MG63 (cell line): ENCODE data around the gene DNAI2. TPM values are rescaled to one million over a fixed set of nuclear protein-coding genes. Genes with fewer than 3 reads are reported as not detected.

ENCODE experiments used
- DNase-seq: peaks from one replicate; pipeline ENCODE4 v3.0.0-alpha.2; 2020
- H3K27me3 ChIP-seq: fragments of 250-450 bp; sonication (Bioruptor Pico); 2 replicates; pipeline ENCODE4 v1.5.1; 2020; ENCODE audit warnings: mild to moderate bottlenecking, moderate library complexity
- H3K36me3 ChIP-seq: fragments of 250-450 bp; sonication (Bioruptor Pico); 2 replicates; pipeline ENCODE4 v1.5.1; 2020; ENCODE audit warnings: mild to moderate bottlenecking, moderate library complexity
- H3K4me3 ChIP-seq: fragments of 250-450 bp; sonication (Bioruptor Pico); 2 replicates; pipeline ENCODE4 v1.5.1; 2020; ENCODE audit warnings: mild to moderate bottlenecking, moderate library complexity
- H3K9me3 ChIP-seq: fragments of 250-450 bp; sonication (Bioruptor Pico); 2 replicates; pipeline ENCODE4 v1.5.1; 2020; ENCODE audit warnings: mild to moderate bottlenecking, moderate library complexity
- total RNA-seq: library from RNA; depleted of rRNA; stranded (reverse); fragments of >200 nt; shearing (Covaris generic); gene quantifications from 2 replicates; pipeline ENCODE4 v1.2.3, GENCODE V29; 2014; ENCODE audit warnings: low replicate concordance

Gene DNAI2
- total RNA-seq, 1 experiment from 2014 or later, result not detected

DNA sequence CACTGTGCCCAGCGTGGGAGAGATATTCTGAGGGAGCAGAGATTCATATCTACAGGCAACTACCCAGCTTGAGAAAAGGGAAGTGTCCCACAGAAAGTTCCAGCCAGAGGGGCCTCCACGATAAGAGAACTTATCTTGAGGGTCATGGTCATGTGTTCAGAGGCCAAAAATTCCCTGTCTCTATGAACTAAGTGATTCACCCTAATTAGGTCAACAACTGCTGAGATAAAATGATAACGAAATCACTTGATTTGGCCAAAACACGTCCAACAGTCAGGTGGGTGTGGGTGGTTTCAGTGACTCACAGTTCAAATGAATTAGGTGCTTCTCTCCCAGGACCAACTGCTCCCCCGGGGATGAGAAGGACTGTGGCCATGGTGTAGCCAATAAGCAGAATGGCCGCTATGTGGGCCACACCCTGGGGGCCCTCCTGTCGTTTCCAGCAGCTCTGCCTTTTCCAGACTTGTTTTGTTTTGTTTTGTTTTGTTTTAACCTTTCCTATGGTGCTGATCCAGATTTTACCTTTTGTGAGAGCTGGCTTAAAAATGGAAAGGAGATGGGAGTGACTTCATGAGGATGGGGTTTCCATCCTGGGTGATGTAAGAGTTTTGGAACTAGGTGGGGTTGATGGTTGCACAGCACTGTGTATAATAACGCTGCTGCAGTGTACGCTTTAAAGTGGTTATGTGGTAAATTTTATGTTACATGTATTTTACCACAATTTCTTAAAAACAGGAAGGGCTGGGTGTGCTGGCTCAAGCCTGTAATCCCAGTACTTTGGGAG lies 8.7 kb downstream of the DNAI2 start:
- peaks cover 2% of the 10 kb centered on the region; the same call in 1 of the 2 replicates for H3K27me3 ChIP-seq
- H3K9me3 ChIP-seq, result no peaks in the 10 kb centered on the region
- no peak overlapping the region for H3K4me3 ChIP-seq
- H3K36me3 ChIP-seq, result no peaks in the 10 kb centered on the region
- DNase-seq, result peak; percentile 23

GRCh38 chr17:74283371-74283673 lies 9.3 kb downstream of the DNAI2 start:
- H3K36me3 ChIP-seq, result no peaks in the 10 kb centered on the region
- H3K4me3 ChIP-seq, result no peak overlapping the region
- H3K9me3 ChIP-seq, result no peaks in the 10 kb centered on the region
- DNase-seq, result no peak
- peaks cover 2% of the 10 kb centered on the region; the same call in 1 of the 2 replicates for H3K27me3 ChIP-seq

- no peak for DNase-seq
- Histone ChIP-seq H3K4me3 (no peak overlapping the region), H3K36me3 (no peaks in the 10 kb centered on the region), H3K27me3 (peaks cover 2% of the 10 kb centered on the region; the same call in 1 of the 2 replicates), H3K9me3 (no peaks in the 10 kb centered on the region)
These were observed 13.1 kb downstream of the DNAI2 start for GRCh38 chr17:74287031-74287602.

DNA sequence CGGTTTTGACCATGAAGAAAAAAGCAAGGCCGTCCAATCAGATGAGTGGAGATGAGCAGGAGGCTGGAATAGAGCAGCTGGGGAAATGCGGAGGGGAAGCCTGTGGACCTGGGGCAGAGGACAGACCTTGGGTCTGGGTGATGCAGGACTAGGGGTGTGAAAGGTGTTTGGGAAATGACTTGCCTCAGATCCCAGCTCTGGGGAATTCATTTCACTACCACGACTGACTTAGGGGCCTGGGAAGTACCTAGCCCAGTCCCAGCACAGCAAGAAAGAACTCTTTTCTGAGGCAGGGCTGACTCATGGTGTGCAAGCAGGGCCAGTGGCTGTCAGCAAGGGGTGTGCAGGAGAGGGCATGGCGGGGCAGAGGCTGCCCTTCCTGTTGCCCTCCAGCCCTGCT lies 14.8 kb downstream of the DNAI2 start:
- Histone ChIP-seq H3K9me3 (no peaks in the 10 kb centered on the region), H3K36me3 (no peaks in the 10 kb centered on the region), H3K27me3 (peaks cover 2% of the 10 kb centered on the region; the same call in 1 of the 2 replicates), H3K4me3 (no peak overlapping the region)
- DNase-seq, result peak; percentile 26

DNA sequence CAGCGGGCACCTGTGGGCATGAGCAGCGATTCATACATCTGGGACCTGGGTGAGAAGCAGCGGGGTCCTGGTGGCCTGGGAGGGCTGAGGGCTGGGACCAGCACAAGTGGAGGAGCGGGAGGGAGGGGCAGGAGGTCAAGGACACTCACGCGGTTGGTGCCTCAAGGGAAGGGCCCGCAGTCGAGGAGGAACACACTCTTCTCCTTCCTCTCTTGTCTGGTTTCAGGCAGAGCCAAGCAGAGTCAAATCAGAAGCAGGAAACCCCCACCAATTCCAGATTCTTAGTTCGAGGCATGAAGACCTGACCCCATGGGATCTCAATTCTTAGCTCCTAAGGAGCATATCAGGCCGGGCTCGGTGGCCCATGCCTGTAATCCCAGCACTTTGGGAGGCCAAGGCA lies 15.7 kb downstream of the DNAI2 start:
- no peak for DNase-seq
- no peak overlapping the region for H3K4me3 ChIP-seq
- peaks cover 2% of the 10 kb centered on the region; the same call in 1 of the 2 replicates for H3K27me3 ChIP-seq
- H3K9me3 ChIP-seq, result no peaks in the 10 kb centered on the region
- H3K36me3 ChIP-seq, result no peaks in the 10 kb centered on the region

DNA sequence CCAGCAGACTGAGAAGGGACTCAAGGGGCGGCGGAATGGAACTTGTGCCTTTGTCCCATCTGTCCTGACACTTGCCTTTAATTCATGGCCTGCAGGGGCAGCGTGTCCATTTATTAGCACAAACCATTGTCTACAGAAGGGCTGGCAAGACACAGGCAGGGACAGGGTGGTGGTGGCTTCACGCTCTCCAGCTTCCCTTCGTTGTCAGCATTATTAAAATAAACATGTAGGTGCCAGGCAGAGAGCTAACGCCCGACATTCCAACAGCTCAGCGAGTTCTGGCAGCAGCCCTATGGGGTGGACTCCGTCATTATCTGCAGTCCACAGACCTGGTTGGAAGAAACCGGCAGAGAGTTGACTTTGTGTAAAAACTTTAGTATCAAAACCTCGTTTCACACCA lies 16.3 kb downstream of the DNAI2 start:
- Histone ChIP-seq H3K36me3 (no peaks in the 10 kb centered on the region), H3K9me3 (no peaks in the 10 kb centered on the region), H3K4me3 (no peak overlapping the region), H3K27me3 (no peaks in the 10 kb centered on the region; the same call in 1 of the 2 replicates)
- no peak for DNase-seq

GRCh38 chr17:74292495-74292894 lies 18.5 kb downstream of the DNAI2 start:
- Histone ChIP-seq H3K27me3 (no peaks in the 10 kb centered on the region; the same call in 1 of the 2 replicates), H3K9me3 (no peaks in the 10 kb centered on the region), H3K36me3 (no peaks in the 10 kb centered on the region), H3K4me3 (no peak overlapping the region)
- no peak for DNase-seq

DNA sequence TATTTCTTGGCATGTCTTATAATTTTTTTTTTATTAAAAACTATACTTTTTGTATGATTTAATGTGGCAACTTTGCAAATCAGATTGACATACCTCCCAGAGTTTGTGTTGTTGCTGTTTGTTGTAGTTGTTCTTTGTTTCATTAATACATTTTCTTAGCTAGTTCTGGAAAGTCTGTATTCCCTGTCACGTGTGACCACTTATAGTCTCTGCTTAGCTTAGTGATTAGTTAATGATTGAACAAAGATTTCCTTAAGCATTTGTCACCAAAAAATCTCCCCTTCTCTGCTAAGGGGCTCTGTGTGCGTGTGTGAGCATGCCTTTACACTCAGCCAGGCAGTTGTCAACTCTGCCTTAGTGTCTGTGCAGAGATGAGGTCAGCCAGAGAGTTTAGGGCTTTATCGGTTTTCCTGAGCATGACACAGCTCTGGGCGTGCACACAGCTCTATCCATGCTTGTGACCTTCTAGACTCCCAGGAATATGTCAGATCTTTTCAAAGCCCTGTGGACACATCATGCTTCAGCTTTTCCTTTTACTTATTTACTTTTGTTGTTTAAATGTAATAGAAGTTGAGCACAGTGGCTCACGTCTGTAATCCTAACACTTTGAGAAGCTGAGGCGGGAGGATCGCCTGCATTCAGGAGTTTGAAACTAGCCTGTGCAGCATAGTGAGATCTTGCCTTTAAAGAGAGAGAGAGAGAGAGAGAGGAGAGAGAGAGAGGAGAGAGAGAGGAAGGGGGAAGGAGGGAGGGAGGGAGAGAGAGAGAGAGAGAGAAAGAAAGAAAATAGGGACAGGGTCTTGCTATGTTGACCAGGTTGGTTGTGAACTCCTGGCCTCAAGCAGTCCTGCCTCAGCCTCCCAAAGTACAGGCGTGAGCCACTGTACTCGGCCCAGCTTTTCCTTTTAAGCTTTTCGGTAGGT lies 21.9 kb downstream of the DNAI2 start:
- no peaks in the 10 kb centered on the region; the same call in 1 of the 2 replicates for H3K27me3 ChIP-seq
- peak; percentile 50 for DNase-seq
- no peaks in the 10 kb centered on the region for H3K9me3 ChIP-seq

DNA sequence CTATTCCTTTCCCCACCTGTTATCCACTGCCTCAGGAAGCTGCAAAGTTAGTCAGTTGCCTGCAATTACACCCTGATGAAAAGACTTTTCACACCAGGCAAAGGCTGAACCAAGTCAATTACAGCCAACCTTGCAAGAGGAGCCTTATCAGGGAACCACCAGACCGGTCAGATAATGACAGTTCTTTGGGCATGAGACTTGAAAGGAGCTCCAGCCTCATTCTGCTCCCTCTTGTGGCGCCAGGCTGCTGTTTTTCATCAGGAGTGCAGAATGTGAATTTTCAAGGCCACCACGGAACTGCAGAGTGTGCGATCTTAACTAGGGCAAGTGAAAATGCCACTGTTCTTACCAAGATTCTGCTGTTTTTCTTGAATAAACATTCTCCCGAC lies 22.5 kb downstream of the DNAI2 start:
- Histone ChIP-seq H3K4me3 (no peak overlapping the region), H3K9me3 (no peaks in the 10 kb centered on the region), H3K36me3 (no peaks in the 10 kb centered on the region), H3K27me3 (no peaks in the 10 kb centered on the region; the same call in 1 of the 2 replicates)
- peak; percentile 66 for DNase-seq

More for the DNA sequence above, 21.9 kb downstream of the DNAI2 start:
- no peaks in the 10 kb centered on the region for H3K36me3 ChIP-seq
- H3K4me3 ChIP-seq, result no peak overlapping the region

DNA sequence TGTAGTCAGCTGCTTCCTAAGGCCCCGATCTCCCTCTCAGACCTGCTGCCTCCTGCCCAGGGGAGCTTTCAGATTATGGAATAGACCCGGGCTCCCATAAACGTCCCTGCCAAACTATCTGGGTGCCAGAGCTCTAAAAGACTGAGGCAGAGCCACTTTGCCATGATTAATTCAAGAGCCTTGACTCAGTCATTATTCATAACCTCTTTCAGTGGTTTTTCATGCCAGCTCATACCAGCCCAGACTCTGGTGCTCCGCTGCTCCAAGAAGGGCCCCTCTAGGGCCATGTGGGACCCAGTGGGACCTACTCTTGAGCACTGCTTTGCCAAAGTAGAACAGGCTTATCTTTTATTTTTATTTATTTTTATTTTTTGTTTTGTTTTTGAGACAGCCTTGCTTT lies 23.9 kb downstream of the DNAI2 start:
- Histone ChIP-seq H3K9me3 (no peaks in the 10 kb centered on the region), H3K27me3 (no peaks in the 10 kb centered on the region; the same call in 1 of the 2 replicates), H3K4me3 (no peak overlapping the region), H3K36me3 (no peaks in the 10 kb centered on the region)
- peak; percentile 87 for DNase-seq

GRCh38 chr17:74298778-74299177 lies 24.7 kb downstream of the DNAI2 start:
- DNase-seq, result no peak
- no peaks in the 10 kb centered on the region; the same call in 1 of the 2 replicates for H3K27me3 ChIP-seq
- H3K4me3 ChIP-seq, result no peak overlapping the region
- H3K9me3 ChIP-seq, result no peaks in the 10 kb centered on the region
- H3K36me3 ChIP-seq, result no peaks in the 10 kb centered on the region

DNA sequence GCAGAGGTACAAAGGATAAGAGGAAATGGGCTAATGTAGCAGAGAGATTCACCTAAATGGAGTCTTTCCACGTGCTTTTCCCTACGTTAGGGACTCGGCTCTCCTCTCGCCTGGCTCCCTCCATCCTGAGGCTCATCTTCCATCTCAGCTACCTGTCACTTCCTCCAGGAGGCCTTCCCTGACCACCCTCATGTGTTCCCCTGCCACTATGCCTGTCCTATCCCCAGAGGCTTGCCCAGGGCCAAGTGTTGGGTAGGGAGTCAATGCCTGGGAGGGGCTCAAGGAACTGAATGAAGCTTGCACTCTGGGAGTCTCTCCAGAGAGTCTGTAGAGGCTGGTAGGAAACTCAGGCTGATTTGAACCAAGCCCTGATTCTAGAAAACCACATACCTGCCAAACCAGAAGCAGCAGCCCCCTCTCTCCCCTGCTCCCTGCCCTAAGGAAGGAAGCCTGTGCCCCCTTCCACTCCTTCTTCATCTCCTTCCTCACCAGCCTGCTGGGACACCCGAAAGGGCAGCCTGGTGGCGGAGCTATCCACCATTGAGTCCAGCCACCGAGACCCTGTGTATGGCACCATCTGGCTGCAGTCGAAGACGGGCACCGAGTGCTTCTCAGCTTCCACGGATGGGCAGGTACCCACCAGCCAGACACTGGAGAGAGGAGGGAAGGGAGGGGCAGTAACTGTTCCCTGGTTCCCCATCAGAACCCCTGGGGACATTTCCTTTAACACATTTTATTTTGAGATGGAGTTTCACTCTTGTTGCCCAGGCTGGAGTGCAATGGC lies 25.4 kb downstream of the DNAI2 start:
- H3K36me3 ChIP-seq, result no peaks in the 10 kb centered on the region
- H3K4me3 ChIP-seq, result no peak overlapping the region
- no peaks in the 10 kb centered on the region for H3K9me3 ChIP-seq
- no peak for DNase-seq
- H3K27me3 ChIP-seq, result no peaks in the 10 kb centered on the region; the same call in 1 of the 2 replicates

GRCh38 chr17:74303305-74303704 lies 29.3 kb downstream of the DNAI2 start:
- no peaks in the 10 kb centered on the region for H3K9me3 ChIP-seq
- H3K36me3 ChIP-seq, result no peaks in the 10 kb centered on the region

DNA sequence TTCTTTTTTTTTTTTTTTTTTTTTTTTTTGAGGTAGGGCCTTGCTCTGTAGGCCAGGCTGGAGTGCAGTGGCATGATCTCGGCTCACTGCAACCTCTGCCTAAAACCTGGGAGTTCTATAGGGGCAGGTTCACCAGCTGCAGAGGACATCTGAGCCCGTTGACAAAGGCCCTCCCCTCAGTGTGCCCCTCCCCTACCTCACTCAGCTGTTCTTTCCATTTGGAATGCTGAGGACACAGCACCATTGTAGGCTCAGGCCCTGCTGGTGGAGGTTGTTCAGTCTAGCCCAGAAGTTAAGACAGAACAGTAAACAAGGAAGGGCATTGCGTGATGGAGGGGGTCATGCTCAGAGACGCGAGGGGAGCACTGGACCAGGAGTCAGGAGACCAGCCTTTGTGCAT lies 30.1 kb downstream of the DNAI2 start:
- no peaks in the 10 kb centered on the region for H3K9me3 ChIP-seq
- no peak overlapping the region for H3K4me3 ChIP-seq
- no peak for DNase-seq
- H3K27me3 ChIP-seq, result no peaks in the 10 kb centered on the region
- no peaks in the 10 kb centered on the region for H3K36me3 ChIP-seq

More at GRCh38 chr17:74303305-74303704, 29.3 kb downstream of the DNAI2 start:
- no peak for DNase-seq
- no peak overlapping the region for H3K4me3 ChIP-seq
- no peaks in the 10 kb centered on the region for H3K27me3 ChIP-seq

- Histone ChIP-seq H3K27me3 (no peaks in the 10 kb centered on the region), H3K4me3 (no peak overlapping the region), H3K36me3 (no peaks in the 10 kb centered on the region), H3K9me3 (no peaks in the 10 kb centered on the region)
- DNase-seq, result peak; percentile 77
These were observed 32.0 kb downstream of the DNAI2 start for GRCh38 chr17:74305865-74306654.
